Smooth muscle cell of the brain vasculature (primary cell): ENCODE data around the gene CEP128.

ENCODE experiments used
- DNase-seq: peaks from one replicate; pipeline ENCODE4 v3.0.0-alpha.2; 2012; ENCODE audit warnings: low read depth, low spot score

Gene CEP128

GRCh38 chr14:80664576-80664975, 277.0 kb downstream of the CEP128 start:
- DNase-seq = no peak

DNA sequence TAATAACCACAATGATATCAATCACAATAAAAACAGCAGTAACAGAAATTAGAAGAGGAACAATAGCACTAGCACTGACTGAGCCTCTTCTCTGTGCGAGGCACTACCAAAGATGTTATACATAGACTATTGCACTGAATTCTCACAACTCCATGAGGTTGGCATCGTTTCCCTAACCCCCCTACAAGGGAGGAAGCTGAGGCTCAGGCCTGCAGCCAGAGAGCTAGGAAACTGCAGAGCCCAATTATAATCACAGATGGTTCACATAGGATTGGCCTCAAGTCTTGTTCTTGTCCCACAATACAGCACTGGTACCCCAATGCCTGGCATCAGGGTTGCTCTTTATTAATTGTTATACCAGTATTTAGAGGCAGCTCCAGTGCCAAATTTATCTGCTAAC, 278.0 kb downstream of the CEP128 start:
- DNase-seq = no peak

GRCh38 chr14:80659783-80660182, 281.8 kb downstream of the CEP128 start:
- no peak for DNase-seq

DNA sequence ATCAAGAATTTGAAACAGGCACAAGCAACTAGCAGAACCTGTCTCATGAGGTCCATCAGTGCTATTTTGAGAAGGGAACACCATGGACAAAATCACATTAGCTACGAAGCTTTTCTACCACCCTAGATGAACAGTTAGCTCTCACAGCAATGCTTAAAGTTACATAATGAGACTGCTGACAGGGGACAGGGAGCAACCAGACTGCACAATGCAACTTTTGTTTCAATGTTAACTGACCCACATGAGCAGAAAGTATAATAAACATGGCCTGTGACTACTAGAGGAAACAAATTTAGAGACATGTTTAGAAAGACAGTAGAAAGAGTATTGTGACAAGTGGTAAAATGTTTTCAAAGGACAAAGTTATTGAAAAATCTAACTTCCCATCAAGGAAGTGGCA, 282.8 kb downstream of the CEP128 start:
- no peak for DNase-seq

DNA sequence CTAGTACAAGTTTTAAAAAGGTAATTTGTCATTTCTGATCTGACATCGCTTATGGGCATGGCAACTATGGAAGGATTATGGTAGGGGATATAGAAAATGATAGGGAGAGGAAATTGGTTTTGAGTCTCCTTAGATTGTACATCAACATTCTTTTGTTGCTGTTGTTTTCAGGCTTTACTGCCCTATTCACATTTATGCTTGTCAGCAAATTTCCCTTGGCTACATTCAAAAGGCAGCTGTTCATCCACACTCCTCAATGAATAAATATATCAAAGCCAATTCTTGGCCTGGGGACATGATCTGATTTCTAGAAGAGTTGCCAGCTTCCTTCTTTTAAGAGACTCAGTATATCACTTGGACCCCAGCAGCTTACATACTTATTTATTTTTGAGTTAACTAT, 283.4 kb downstream of the CEP128 start:
- DNase-seq = no peak

- no peak for DNase-seq
These were observed 287.6 kb downstream of the CEP128 start for GRCh38 chr14:80653956-80654355.

- DNase-seq = no peak
These were observed 295.7 kb downstream of the CEP128 start for GRCh38 chr14:80645667-80646413.

DNA sequence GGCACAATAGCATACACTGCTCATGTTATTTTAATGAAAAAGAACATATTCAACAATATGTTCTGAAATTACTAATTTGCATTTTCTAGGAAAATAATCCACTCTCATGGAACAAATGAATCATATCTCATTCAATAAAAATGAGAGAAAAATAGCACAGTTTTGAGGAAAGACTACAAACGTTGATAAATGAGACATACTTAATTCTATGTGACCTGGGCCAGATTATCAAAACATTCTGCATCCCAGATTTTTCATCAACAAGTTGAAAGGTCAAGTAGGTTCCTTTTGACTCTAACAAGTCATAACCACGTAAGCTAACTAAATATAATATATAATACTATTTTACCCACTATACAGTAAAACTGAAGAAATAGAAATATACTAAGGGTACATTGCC, 296.7 kb downstream of the CEP128 start:
- no peak for DNase-seq

DNA sequence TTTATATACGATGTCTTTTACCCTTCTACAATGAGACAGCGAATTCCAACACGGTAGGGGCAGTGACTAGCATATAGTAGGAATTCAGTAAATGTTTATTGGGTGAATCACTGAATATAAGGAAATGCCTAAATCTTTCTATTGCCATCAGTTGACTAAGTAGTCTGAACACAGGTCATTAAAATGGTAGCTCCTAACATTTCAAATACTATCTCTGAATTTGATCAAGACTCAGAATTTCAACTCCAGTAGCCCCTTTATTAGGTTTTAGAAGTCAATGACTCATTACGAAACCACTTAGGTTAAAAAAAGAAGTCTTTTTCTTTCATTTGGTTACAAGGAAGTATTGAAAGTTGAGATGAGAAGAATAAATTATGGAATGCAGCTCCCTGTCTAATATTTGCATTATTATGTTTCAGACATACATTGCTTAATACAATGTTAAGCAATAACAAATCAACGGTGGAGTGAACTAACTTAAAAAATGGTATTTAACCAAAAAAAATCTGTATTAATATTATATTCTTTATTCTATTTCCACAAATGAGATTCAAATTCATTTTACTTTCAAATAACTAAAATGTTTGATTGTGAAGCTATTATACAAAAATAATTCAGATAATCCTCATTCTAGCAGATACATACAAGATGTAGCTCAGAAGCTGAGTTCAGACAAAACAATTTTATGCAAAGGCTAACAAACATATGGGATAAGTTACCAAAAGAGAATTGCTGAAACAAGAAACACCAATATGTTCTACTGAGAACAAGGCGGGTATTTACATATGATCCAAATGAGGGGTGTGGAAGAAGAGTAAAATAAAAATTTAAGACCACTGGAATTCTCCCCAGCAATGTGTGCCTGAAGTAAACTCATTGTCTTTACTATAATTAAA, 302.7 kb downstream of the CEP128 start:
- DNase-seq = no peak

DNA sequence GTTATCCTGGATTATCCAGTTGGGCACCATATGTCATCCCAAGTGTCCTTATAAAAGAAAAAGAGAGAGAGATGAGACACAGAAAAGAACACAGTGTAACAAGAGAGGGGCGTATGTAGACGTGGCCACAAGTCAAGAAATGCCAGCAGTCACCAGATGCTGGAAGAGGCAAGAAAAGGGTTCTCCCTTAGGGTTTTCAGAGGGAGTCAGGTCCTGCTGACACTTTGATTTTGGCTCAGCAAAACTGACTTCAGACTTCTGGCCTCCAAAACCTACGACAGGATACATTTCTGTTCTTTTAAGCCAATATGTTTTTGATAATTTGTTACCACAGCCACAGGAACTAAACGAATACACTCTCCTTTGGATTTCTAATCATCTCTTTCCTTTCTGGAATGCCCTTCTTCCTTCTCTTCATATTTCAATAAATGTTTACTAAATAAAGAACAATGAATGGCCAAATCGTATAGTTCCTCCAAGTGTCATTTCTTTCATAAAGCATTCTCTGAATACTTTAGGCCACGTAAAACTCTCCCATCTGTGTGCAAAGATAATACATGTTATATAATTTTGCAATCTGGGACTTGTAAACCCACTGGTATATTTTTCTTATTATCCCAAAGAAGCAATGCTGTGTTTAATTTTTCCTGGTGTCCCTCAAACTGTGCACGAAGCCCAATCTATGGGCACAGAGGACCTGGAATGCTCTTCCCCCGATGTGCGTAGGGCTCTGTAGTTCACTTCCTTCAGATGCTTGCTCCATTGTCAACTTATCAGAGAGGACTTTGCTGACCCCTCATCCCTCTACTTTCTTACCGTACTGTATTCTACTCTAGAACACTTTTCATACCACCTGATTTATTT, 303.6 kb downstream of the CEP128 start:
- DNase-seq = no peak

- DNase-seq = no peak
These were observed 305.5 kb downstream of the CEP128 start for GRCh38 chr14:80636071-80636470.

DNA sequence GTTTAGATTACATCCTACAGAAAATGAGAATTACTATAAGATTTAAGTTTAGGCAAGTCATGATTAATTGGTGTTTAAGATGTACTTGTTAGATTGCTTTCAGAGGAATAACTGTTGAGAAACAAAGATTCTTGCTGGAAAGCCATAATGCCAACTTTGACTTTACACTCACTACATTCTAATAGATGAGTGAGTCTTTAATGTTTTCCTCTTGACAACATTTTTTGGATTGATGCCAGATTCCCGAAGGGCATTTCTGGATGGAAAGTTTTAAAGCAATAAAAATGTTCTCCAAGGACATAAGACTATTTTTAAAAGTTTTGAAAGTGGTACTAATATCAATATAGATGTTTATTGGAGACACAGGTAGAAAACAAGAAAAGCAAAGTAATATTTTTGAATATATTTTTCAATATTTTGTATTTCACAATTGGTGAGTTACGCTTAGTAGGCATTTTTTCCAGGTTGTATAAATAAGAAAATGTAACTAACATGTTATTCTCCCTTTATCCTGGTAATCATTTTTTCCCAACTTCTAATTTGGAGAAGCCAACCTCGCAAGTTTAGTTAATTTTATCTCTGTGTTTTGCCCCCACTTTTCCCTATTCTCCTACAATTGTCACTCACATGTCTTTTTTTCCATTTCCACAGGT, 307.3 kb downstream of the CEP128 start:
- DNase-seq = no peak

- no peak for DNase-seq
These were observed 311.9 kb downstream of the CEP128 start for GRCh38 chr14:80629606-80630005.

DNA sequence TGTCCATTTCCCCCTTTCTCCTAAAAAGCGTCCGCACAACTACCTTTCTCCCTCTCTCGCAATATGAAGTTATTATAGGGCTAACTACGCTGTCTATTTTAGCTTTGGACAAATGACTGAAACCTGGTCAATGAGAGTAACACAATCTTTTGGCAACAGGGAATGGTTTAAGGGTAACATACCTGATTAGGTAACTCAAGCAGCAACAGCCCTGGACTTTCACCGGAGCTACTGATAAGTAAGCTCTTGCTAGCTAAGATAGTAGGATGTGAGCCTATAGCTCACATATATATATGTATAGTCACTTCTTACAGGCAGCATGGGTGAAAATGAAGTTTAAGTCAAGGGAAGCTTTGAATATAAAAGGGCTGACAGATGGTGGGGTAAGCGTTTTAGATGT, 313.0 kb downstream of the CEP128 start:
- DNase-seq = no peak

GRCh38 chr14:80627745-80628144, 313.8 kb downstream of the CEP128 start:
- no peak for DNase-seq

GRCh38 chr14:80624581-80624980, 317.0 kb downstream of the CEP128 start:
- no peak for DNase-seq

GRCh38 chr14:80621701-80622100, 319.8 kb downstream of the CEP128 start:
- DNase-seq = no peak

- DNase-seq = no peak
These were observed 321.1 kb downstream of the CEP128 start for GRCh38 chr14:80620434-80620833.

DNA sequence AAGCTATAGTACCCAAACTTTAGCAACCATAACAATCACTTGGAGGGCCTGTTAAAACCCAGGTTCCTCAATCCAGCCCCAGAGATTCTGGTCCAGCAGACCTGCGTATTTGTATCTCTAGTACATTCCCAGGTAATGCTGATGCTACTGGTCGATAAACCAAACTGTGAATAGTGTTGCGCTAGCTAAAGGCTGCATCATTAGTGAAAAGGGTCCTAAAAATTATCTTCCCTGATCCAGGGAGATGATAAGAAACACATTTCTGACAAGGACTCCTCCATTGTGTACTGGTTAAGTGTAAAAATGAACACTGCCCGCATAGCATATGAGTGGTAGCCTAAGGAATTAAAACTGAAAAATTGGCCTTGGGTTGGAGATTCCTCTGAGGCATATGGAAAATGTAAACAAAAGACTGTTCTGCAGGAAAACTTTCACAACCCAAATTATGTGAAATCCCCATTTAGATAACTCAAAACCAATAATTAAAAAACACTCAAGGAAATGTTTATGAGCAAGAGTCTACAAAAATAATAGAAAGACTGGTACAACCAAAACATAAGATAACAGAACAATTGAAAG, 322.7 kb downstream of the CEP128 start:
- DNase-seq = no peak

DNA sequence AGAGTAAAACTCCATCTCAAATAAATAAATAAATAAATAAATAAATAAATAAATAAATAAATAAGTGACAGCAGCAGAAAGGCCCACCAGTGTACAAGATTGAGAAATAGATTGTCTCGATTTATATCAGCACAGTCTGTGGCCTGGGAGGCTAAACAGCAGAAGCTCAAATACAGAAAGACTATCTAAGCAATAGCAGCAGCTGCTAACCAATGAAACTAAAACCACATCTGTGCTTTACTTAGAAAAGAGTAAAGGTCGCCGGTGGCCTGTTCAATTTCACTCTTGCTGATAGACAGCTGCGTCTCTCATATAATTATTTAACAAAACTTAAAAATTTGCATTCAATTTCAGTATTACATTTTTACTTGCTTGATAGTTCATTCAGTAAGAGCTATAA, 325.7 kb downstream of the CEP128 start:
- no peak for DNase-seq

DNA sequence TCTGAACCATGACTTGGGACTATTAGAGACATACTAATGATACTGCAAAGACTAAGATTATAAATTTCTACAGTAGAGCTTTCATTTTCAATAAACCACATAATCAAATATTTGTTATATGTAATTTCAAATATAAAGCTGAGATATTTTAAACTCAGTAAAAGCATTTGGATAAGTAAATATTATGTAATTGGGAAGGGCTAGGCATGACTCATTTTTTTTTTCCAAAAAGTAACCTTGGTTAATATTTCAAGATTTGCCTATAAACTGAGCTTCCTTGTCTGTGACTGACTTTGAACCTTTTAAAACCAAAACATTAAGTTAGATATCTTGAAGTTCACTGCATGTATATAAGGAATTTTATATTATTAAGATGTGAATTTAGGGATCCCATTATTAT, 332.5 kb downstream of the CEP128 start:
- DNase-seq = no peak
